ENCODE measurements around the gene ZPLD1.

- TF ChIP-seq, protein P1, sequence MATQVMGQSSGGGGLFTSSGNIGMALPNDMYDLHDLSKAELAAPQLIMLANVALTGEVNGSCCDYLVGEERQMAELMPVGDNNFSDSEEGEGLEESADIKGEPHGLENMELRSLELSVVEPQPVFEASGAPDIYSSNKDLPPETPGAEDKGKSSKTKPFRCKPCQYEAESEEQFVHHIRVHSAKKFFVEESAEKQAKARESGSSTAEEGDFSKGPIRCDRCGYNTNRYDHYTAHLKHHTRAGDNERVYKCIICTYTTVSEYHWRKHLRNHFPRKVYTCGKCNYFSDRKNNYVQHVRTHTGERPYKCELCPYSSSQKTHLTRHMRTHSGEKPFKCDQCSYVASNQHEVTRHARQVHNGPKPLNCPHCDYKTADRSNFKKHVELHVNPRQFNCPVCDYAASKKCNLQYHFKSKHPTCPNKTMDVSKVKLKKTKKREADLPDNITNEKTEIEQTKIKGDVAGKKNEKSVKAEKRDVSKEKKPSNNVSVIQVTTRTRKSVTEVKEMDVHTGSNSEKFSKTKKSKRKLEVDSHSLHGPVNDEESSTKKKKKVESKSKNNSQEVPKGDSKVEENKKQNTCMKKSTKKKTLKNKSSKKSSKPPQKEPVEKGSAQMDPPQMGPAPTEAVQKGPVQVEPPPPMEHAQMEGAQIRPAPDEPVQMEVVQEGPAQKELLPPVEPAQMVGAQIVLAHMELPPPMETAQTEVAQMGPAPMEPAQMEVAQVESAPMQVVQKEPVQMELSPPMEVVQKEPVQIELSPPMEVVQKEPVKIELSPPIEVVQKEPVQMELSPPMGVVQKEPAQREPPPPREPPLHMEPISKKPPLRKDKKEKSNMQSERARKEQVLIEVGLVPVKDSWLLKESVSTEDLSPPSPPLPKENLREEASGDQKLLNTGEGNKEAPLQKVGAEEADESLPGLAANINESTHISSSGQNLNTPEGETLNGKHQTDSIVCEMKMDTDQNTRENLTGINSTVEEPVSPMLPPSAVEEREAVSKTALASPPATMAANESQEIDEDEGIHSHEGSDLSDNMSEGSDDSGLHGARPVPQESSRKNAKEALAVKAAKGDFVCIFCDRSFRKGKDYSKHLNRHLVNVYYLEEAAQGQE (IDR thresholded peaks at IDR 0.05; ENCODE audit: low read depth, low read length) = no peak
- TF ChIP-seq, protein P2, sequence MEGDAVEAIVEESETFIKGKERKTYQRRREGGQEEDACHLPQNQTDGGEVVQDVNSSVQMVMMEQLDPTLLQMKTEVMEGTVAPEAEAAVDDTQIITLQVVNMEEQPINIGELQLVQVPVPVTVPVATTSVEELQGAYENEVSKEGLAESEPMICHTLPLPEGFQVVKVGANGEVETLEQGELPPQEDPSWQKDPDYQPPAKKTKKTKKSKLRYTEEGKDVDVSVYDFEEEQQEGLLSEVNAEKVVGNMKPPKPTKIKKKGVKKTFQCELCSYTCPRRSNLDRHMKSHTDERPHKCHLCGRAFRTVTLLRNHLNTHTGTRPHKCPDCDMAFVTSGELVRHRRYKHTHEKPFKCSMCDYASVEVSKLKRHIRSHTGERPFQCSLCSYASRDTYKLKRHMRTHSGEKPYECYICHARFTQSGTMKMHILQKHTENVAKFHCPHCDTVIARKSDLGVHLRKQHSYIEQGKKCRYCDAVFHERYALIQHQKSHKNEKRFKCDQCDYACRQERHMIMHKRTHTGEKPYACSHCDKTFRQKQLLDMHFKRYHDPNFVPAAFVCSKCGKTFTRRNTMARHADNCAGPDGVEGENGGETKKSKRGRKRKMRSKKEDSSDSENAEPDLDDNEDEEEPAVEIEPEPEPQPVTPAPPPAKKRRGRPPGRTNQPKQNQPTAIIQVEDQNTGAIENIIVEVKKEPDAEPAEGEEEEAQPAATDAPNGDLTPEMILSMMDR (IDR thresholded peaks at IDR 0.05 in 2 of 3, conservative IDR thresholded peaks at IDR 0.05 in 1 of 3; ENCODE audit: control insufficient read depth in 2 of 3, extremely low read depth in 1 of 3, insufficient read depth in 1 of 3, low read depth in 3 of 3, low read length in 3 of 3) = no peak
- no peak for TF ChIP-seq CBX5 (IDR thresholded peaks at IDR 0.05; ENCODE audit: low read depth)
Measured at GRCh38 chr3:102449930-102450329, 15.1 kb downstream of the ZPLD1 start.
